GM19035 (cell line): ENCODE measurements around the gene HSPA12A.

Source experiments
- ATAC-seq: cut with Tn5 transposase; IDR thresholded peaks from one replicate; pipeline ENCODE4 v1.9.1; 2021; ENCODE audit not compliant: unreplicated experiment

The HSPA12A gene

DNA sequence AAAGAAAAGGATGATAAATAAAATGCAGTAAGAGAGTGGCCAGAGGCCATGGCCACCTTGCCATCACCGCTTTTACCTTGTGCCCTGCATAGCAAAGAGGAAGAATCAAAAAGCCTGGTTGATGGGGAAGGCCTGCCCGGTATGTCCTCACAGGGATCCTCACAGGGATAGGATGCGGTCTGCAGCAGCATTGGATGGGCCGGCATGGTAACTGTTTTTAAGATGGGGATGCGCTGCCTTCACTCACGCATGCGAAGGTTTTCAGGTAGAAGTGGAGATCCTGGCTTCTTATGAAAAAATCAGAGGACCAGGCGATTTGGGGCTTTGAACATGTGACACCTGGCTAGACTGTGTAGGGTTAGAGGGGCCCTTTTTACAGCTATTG is 109.2 kb downstream of the HSPA12A start:
- no peak for ATAC-seq

DNA sequence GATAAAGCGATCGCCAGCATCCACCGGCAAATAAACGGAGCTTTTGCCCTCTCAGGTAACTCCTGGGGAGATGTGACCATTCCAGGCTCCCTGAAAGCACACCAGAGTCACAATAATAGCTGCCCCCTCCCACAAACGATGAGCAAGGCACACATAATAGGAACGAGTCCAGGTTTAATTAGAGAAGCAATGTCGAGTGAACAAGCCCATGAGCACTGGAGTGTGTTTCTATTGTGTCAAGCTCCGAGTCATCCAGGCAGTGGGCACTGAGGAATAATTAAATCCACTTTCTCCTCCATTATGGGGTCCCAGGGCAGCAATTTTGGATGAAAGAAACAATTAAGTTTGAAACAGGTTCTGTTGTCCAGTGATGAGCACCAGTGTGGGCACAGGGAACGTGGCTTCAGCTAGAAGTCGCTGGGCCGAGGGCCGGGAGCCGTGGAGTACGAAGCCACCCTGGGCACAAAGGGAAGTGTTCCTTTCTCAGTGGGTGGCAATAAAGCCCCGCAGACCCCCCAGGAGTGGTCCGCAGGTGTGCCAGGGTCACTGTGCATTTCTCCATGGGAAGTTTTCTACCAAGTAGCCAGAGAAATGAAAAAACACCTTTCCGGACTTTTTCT is 109.7 kb downstream of the HSPA12A start:
- no peak for ATAC-seq

DNA sequence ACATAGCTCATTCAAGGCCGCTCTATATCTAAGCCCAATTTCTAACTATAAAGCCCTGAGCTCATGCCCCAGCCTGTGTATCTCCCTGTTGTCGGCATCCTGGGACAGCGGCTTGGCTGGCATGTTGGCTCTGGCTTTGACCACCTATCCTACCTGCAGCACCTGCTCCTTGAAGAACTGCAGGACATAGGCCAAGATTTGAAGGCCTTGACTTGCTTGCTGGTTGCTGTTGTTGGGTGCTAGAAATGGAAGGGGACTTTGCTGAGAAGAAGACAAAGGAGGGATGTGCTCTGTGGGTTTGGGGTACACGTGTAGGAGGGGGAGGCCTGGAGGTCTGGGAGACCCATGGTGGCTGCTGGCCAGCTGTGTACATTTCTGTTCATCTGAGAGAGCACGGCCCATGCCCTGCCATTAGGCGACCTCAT is 110.5 kb downstream of the HSPA12A start:
- no peak for ATAC-seq

DNA sequence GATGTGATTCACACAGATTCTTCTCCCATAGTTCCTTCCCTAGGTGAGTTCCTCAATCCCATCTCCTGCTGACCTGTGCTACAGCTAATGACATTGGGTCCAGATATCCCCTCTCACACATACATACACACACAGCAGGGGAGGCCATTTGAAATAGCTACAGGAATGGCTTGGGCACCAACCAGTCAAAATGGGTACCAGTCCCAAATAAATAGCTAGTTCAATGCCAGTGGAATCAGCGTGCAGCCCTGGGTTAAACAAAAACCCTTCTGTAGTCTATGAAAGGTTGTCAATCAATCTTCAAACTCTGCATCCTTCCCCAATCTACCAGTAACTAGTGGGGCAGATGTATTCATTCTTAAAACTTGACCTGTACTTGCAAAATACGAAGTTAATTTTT is 112.3 kb downstream of the HSPA12A start:
- ATAC-seq: no peak

DNA sequence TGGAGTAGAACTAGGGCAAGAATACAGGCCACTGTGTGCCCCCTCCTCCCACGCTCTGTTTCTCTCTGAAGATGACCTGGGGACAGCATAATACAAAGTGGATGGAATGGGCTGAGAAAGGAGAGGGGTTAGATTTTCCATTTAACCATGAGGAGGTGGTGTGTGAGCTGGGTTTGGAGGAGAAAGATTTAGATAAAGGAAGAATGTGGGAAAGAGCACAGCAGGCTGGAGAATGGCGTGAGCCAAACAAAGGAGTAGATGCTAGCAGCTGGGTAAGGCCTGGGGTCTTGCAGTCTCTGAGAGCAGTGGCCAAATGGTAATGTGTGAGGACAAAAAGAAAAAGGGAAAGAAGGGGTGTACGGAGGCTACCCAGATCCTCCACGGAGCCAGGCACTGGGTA is 113.0 kb downstream of the HSPA12A start:
- ATAC-seq: no peak

DNA sequence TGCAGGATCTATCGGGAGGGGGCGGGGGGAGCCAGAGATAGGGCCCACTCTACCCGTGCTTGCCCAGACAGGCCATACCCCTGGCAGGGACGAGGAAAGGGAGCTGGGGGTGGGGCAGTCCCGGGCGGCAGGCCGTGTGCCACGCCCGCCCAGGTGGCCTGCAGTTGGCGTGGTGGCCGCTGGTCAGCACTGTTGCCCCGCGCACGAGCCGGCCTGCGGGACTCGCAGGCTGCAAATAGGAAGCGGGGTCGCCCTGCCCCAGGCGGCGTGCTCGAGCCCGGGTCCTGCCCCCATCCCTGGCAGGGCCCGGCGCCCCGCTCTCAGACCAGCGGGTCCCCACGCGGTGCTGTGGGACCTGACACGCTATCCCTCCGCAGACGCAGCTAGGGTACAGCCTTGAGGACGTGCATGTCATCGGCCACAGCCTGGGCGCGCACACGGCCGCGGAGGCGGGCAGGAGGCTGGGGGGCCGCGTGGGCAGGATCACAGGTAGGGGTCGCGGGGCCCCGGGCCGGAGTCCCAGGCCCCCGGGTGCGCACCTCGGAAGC is 114.9 kb downstream of the HSPA12A start:
- ATAC-seq: no peak

DNA sequence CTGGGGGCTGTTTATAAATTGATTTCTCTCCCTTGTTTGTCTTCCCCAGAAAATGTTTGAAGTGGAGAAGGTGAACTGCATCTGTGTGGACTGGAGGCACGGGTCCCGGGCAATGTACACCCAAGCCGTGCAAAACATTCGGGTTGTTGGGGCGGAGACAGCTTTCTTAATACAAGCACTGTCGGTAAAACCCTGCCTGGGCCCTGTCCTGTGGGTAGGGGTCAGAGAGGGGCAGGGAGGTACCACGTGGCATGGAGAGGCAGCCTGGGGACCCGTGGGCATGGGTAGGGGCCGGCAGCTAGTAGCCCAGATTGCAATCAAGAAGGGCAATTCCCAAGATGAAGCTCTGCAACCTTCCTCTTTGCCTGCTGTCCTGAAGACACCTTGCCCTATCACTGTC is 115.6 kb downstream of the HSPA12A start:
- ATAC-seq: no peak

DNA sequence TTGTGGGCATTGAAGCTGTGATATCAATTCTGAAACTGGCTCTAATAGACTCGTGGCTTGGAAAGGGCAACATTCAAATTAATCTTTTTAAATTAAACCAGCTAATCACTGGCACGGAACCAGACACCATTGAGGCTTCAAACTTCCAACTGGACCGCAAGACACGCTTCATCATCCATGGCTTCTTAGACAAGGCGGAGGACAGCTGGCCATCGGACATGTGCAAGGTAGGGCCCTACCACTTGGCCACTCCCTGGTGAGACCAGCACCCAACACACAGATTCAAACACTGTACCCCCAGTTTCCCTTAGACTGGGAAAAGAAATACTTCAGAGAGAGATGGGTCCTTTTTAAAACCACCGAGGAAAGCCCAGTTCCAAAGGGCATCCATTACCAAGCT is 116.5 kb downstream of the HSPA12A start:
- no peak for ATAC-seq

DNA sequence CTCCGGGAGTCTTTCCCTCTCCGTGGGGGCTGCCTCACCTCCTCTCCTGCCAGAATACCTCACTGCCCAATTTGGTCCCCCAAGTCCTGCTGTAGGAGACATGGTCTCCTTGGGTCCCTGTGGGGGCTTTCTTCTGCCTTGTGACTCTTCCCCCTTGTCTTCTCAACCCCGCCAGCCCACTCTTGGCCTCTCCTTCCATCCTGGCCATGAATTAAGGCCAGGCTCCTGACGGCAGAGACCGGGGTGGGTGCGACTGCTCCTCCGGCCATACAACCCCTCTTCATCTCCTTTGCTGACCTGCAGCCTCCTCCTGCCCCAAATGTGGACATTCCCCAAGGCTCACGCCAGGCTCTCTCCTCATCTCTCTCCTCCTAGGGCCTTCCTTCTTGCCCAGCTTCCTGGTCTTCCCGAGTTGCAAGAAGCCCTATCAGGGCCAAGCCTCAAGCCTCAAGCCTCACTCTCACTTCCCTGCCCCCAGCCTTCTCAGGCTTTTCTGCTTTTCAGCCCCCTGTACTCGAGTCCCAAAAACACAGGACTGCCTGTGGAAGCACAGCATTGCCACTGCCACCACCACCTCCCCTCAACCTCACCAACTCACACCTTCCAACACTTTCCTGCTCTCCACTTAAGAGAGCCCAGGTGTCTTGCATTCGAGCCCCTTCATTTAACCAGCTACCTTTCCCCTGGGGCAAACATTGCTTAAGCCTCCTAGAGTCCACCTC is 120.3 kb downstream of the HSPA12A start:
- no peak for ATAC-seq

DNA sequence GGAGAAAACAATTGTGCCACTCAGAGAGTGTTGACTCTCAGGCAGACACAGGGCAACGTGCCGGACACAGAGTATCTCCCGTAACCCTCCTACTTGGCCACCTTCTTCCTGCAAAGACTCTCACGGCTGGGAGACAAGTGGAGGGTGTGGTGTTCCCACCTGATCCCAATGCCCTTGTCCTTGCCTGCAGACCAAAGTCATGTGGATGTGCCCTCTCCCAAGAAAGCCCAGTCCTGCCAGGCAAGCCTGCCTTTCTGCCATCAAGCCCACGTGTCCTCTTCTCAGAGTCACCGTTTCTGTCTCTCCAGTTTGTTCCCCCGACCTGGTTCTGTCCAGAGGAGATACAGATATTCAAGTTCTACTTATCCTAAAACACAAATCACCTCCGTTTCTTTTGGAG is 120.9 kb downstream of the HSPA12A start:
- no peak for ATAC-seq
